Ascending aorta (tissue), 2 donors: Measurements from ENCODE around the gene ABCC1. TPM values are rescaled to one million over a fixed set of nuclear protein-coding genes. Genes with fewer than 3 reads are reported as not detected.

Source experiments
- DNase-seq, 2 donors: peaks; one replicate each; pipeline ENCODE4 v3.0.0-alpha.2; 2019; ENCODE audit warnings: low spot score in 2 of 2
- H3K27ac ChIP-seq, 2 donors: fragments of 200-600 bp; sonication (generic); one replicate each; pipeline ENCODE4 v1.5.1; 2016 to 2017; ENCODE audit warnings: mild to moderate bottlenecking in 1 of 2
- H3K27me3 ChIP-seq: fragments of 200-600 bp; sonication (generic); one replicate; pipeline ENCODE4 v1.5.1; 2017
- H3K36me3 ChIP-seq, 2 donors: fragments of 200-600 bp; sonication (generic); one replicate each; pipeline ENCODE4 v1.5.1; 2016
- H3K4me1 ChIP-seq, 2 donors: fragments of 200-600 bp; sonication (generic); one replicate each; pipeline ENCODE4 v1.5.1; 2016 to 2017; ENCODE audit warnings: mild to moderate bottlenecking in 1 of 2
- H3K4me3 ChIP-seq, 2 donors: fragments of 200-600 bp; sonication (generic); one replicate each; pipeline ENCODE4 v1.5.1; 2016 to 2017; ENCODE audit warnings: mild to moderate bottlenecking in 1 of 2
- H3K9me3 ChIP-seq, 2 donors: fragments of 200-600 bp; sonication (generic); one replicate each; pipeline ENCODE4 v1.5.1; 2016
- CTCF ChIP-seq, 3 experiments: fragments of 200-600 bp in 2 of 3; fragments of 450-650 bp in 1 of 3; sonication (generic) in 2 of 3; IDR thresholded peaks; one replicate each; pipeline ENCODE4 v1.5.1; 2016 to 2019; ENCODE audit warnings: antibody characterized with exemption in 3 of 3, mild to moderate bottlenecking in 1 of 3, moderate library complexity in 1 of 3
- intact Hi-C: fragments of 100-400 bp; cut with DNase I; formaldehyde crosslinking; loops from one replicate; pipeline ENCODE4 v1.15.1; 2023
- total RNA-seq: library from RNA; depleted of rRNA; stranded (reverse); fragments of >200 nt; gene quantifications from one replicate; pipeline ENCODE4 v1.1.0, GENCODE V29; 2016

Gene ABCC1
- total RNA-seq, 1 donor from 2014 or later, result 144 TPM

- Histone ChIP-seq H3K36me3 (peaks cover 72 to 76% of the 10 kb centered on the region in 2 donors), H3K9me3 (no peaks in the 10 kb centered on the region), H3K27me3 (no peaks in the 10 kb centered on the region), H3K4me1 (peaks cover 0 to 6% of the 10 kb centered on the region in 2 donors), H3K4me3 (no peak overlapping the region), H3K27ac (no peak overlapping the region)
- no peak for DNase-seq
- no peak for TF ChIP-seq CTCF (IDR thresholded peaks at IDR 0.05)
- intact Hi-C loops, result no loop called here
These were observed 88.1 kb downstream of the ABCC1 start for GRCh38 chr16:16037521-16037920.

- TF ChIP-seq CTCF (IDR thresholded peaks at IDR 0.05), result no peak
- H3K4me3 ChIP-seq, result no peak overlapping the region
- H3K27ac ChIP-seq, result no peak overlapping the region
- no peak for DNase-seq
- H3K9me3 ChIP-seq, result no peaks in the 10 kb centered on the region
- H3K36me3 ChIP-seq, result peaks cover 68 to 73% of the 10 kb centered on the region in 2 donors
- no peaks in the 10 kb centered on the region for H3K27me3 ChIP-seq
- H3K4me1 ChIP-seq, result peaks cover 0 to 6% of the 10 kb centered on the region in 2 donors
- intact Hi-C loops, result no loop called here
These were observed 88.6 kb downstream of the ABCC1 start for GRCh38 chr16:16037970-16038369.

- no peak overlapping the region for H3K27ac ChIP-seq
- no peaks in the 10 kb centered on the region for H3K9me3 ChIP-seq
- H3K4me1 ChIP-seq, result peaks cover 0 to 6% of the 10 kb centered on the region in 2 donors
- peaks cover 62 to 68% of the 10 kb centered on the region in 2 donors for H3K36me3 ChIP-seq
- no peak for TF ChIP-seq CTCF (IDR thresholded peaks at IDR 0.05)
- intact Hi-C loops, result no loop called here
- H3K4me3 ChIP-seq, result no peak overlapping the region
- no peak for DNase-seq
- H3K27me3 ChIP-seq, result no peaks in the 10 kb centered on the region
These were observed 89.5 kb downstream of the ABCC1 start for GRCh38 chr16:16038950-16039349.

GRCh38 chr16:16041196-16041892 is 91.9 kb downstream of the ABCC1 start:
- Histone ChIP-seq H3K36me3 (peaks cover 66 to 72% of the 10 kb centered on the region in 2 donors), H3K9me3 (no peaks in the 10 kb centered on the region), H3K4me3 (no peak overlapping the region), H3K27me3 (no peaks in the 10 kb centered on the region), H3K4me1 (peaks cover 0 to 6% of the 10 kb centered on the region in 2 donors), H3K27ac (no peak overlapping the region)
- no peak for DNase-seq
- TF ChIP-seq CTCF (IDR thresholded peaks at IDR 0.05), result no peak
- intact Hi-C loops, result no loop called here

GRCh38 chr16:16042076-16042475 is 92.7 kb downstream of the ABCC1 start:
- H3K4me3 ChIP-seq, result no peak overlapping the region
- no peak overlapping the region for H3K27ac ChIP-seq
- H3K36me3 ChIP-seq, result peaks cover 66 to 72% of the 10 kb centered on the region in 2 donors
- DNase-seq, result no peak
- no peaks in the 10 kb centered on the region for H3K9me3 ChIP-seq
- TF ChIP-seq CTCF (IDR thresholded peaks at IDR 0.05), result no peak
- intact Hi-C loops, result no loop called here
- H3K27me3 ChIP-seq, result no peaks in the 10 kb centered on the region
- peaks cover 0 to 6% of the 10 kb centered on the region in 2 donors for H3K4me1 ChIP-seq
